PC-9 (cell line): ENCODE results near the gene UNC45B.
"Not testable (repeated sequence)": the region's sequence is repeated elsewhere in the genome, so short reads cannot be mapped to it uniquely, and the experiment has no call there.

Experiments
- EZH2 ChIP-seq: fragments of 200-600 bp; sonication (generic); IDR thresholded peaks from 2 replicates; pipeline ENCODE4 v1.8.0; 2017; ENCODE audit warnings: antibody characterized with exemption, low read depth
- TF ChIP-seq, protein P1 (sequence below): fragments of 200-600 bp; sonication (generic); conservative IDR thresholded peaks from 2 replicates; pipeline ENCODE4 v1.6.1; 2017; ENCODE audit warnings: mixed run types, antibody characterized with exemption, mild to moderate bottlenecking, moderate library complexity

DNA sequence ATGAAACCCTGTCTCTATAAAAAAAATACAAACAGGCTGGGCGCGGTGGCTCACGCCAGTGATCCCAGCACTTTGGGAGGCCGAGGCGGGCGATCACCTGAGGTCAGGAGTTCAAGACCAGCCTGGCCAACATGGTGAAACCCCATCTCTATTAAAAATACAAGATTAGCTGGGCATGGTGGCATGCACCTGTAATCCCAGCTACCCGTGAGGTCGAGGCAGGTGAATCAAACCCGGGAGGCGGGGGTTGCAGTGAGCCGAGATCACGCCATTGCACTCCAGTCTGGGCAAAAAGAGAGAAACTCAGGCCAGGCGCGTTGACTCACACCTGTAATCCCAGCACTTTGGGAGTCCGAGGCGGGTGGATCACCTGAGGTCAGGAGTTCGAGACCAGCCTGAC lies 36.8 kb upstream of the UNC45B start:
- TF ChIP-seq, protein P1, sequence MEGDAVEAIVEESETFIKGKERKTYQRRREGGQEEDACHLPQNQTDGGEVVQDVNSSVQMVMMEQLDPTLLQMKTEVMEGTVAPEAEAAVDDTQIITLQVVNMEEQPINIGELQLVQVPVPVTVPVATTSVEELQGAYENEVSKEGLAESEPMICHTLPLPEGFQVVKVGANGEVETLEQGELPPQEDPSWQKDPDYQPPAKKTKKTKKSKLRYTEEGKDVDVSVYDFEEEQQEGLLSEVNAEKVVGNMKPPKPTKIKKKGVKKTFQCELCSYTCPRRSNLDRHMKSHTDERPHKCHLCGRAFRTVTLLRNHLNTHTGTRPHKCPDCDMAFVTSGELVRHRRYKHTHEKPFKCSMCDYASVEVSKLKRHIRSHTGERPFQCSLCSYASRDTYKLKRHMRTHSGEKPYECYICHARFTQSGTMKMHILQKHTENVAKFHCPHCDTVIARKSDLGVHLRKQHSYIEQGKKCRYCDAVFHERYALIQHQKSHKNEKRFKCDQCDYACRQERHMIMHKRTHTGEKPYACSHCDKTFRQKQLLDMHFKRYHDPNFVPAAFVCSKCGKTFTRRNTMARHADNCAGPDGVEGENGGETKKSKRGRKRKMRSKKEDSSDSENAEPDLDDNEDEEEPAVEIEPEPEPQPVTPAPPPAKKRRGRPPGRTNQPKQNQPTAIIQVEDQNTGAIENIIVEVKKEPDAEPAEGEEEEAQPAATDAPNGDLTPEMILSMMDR, result not testable (repeated sequence)
- TF ChIP-seq EZH2, result not testable (repeated sequence)
